H1 (cell line): ENCODE results near the gene PLCL1. TPM values are rescaled to one million over a fixed set of nuclear protein-coding genes. Genes with fewer than 3 reads are reported as not detected.

Experiments
- CTCF ChIA-PET: fragments of 300-600 bp; sonication (Branson Sonifier 250); formaldehyde crosslinking; loops from one replicate; lab custom pipeline; 2021; ENCODE audit not compliant: partially characterized antibody; lab: Charles Lee
- POLR2A ChIA-PET: fragments of 300-600 bp; sonication (Branson Sonifier 250); formaldehyde crosslinking; loops from one replicate; lab custom pipeline; 2021; ENCODE audit warnings: inconsistent platforms; ENCODE audit not compliant: partially characterized antibody; lab: Charles Lee
- DNase-seq, 2 experiments: peaks; one replicate each; pipeline versions ENCODE4 v3.0.0 to v3.0.0-alpha.2; 2010 to 2022; ENCODE audit warnings: low spot score in 2 of 2, low read depth in 1 of 2, mixed read lengths in 1 of 2
- FAIRE-seq: peaks from 2 replicates; lab custom pipeline; 2011; peaks lifted over from hg19 to GRCh38; lab: Jason Lieb, UNC
- H2AFZ ChIP-seq: 2 replicates; pipeline ENCODE4 v1.8.1; 2012; ENCODE audit warnings: low read length, inconsistent platforms
- H2AK5ac ChIP-seq: 2 replicates; pipeline ENCODE4 v1.6.1; 2013; ENCODE audit warnings: low read depth, low read length
- H2BK120ac ChIP-seq: replicated peaks from 2 replicates; pipeline ENCODE3; 2013; ENCODE audit warnings: low read depth, low read length, inconsistent platforms
- H2BK12ac ChIP-seq: 2 replicates; pipeline ENCODE4 v1.6.1; 2013; ENCODE audit warnings: low read depth, low read length
- H2BK15ac ChIP-seq: 2 replicates; pipeline ENCODE4 v1.6.1; 2013; ENCODE audit warnings: low read length
- H2BK20ac ChIP-seq: 2 replicates; pipeline ENCODE4 v1.6.1; 2013; ENCODE audit warnings: low read length
- H2BK5ac ChIP-seq: 2 replicates; pipeline ENCODE4 v1.6.1; 2013; ENCODE audit warnings: low read depth, low read length
- H3K14ac ChIP-seq: 2 replicates; pipeline ENCODE4 v1.6.1; 2013; ENCODE audit warnings: inconsistent platforms; ENCODE audit not compliant: insufficient read length
- H3K18ac ChIP-seq: 2 replicates; pipeline ENCODE4 v1.6.1; 2013; ENCODE audit warnings: low read length; ENCODE audit errors: extremely low read depth
- H3K23ac ChIP-seq: 2 replicates; pipeline ENCODE4 v1.6.1; 2013; ENCODE audit warnings: inconsistent platforms; ENCODE audit not compliant: insufficient read length
- H3K23me2 ChIP-seq: 2 replicates; pipeline ENCODE4 v1.6.1; 2013; ENCODE audit warnings: low read depth, low read length
- H3K27ac ChIP-seq: 2 replicates; pipeline ENCODE4 v1.6.1; 2011; ENCODE audit warnings: low read depth, low read length, inconsistent platforms
- H3K27me3 ChIP-seq, 4 experiments: replicated peaks in 1 of 4; 1 replicate in 1 of 4; 2 replicates in 3 of 4; pipeline versions ENCODE4 v1.6.1 to v1.8.1; 2011 to 2013; ENCODE audit warnings: low read length in 3 of 4, mild to moderate bottlenecking in 3 of 4, inconsistent platforms in 2 of 4, mixed read lengths in 2 of 4, moderate library complexity in 1 of 4; ENCODE audit not compliant: control insufficient read depth in 3 of 4, insufficient read depth in 3 of 4; ENCODE audit errors: extremely low read depth in 1 of 4
- H3K36me3 ChIP-seq, 4 experiments: 2 replicates each; pipeline versions ENCODE4 v1.6.1 to v1.8.1; 2011 to 2013; ENCODE audit warnings: mild to moderate bottlenecking in 4 of 4, low read length in 3 of 4, moderate library complexity in 2 of 4, control low read depth in 1 of 4, inconsistent platforms in 1 of 4; ENCODE audit not compliant: insufficient read depth in 4 of 4, control insufficient read depth in 2 of 4
- H3K4ac ChIP-seq: replicated peaks from 2 replicates; pipeline ENCODE3; 2013; ENCODE audit warnings: low read length, low read depth, mixed read lengths, inconsistent platforms; ENCODE audit not compliant: insufficient read length
- H3K4me1 ChIP-seq, 4 experiments: replicated peaks in 1 of 4; 1 replicate in 1 of 4; 2 replicates in 3 of 4; pipeline versions ENCODE4 v1.6.1 to v1.8.1; 2011 to 2013; ENCODE audit warnings: low read length in 3 of 4, inconsistent platforms in 2 of 4, mixed read lengths in 1 of 4; ENCODE audit not compliant: insufficient read depth in 4 of 4, control insufficient read depth in 3 of 4
- H3K4me2 ChIP-seq, 2 experiments: 2 replicates each; pipeline versions ENCODE4 v1.6.1 to v1.8.1; 2011 to 2013; ENCODE audit warnings: low read depth in 2 of 2, low read length in 2 of 2, control low read depth in 1 of 2, inconsistent platforms in 1 of 2, mild to moderate bottlenecking in 1 of 2; ENCODE audit not compliant: insufficient read depth in 1 of 2
- H3K4me3 ChIP-seq, 4 experiments: fragments of 200-600, 300-600 bp in 1 of 4; sonication (generic), shearing (Covaris generic), sonication (Bioruptor Twin) in 1 of 4; 2 replicates each; pipeline versions ENCODE4 v1.5.1 to v1.8.1; 2011 to 2016; ENCODE audit warnings: low read length in 4 of 4, low read depth in 3 of 4, control low read depth in 2 of 4, inconsistent platforms in 2 of 4, mild to moderate bottlenecking in 2 of 4, mixed read lengths in 1 of 4, moderate library complexity in 1 of 4; ENCODE audit not compliant: insufficient read depth in 2 of 4; ENCODE audit errors: extremely low read depth in 1 of 4
- H3K56ac ChIP-seq: replicated peaks from 2 replicates; pipeline ENCODE3; 2013; ENCODE audit warnings: low read depth, mild to moderate bottlenecking, mixed read lengths, low read length, inconsistent platforms; ENCODE audit not compliant: insufficient read length
- H3K79me1 ChIP-seq: 2 replicates; pipeline ENCODE4 v1.6.1; 2013; ENCODE audit warnings: low read depth, low read length, control low read depth
- H3K79me2 ChIP-seq, 2 experiments: 2 replicates each; pipeline versions ENCODE4 v1.6.1 to v1.8.1; 2012 to 2013; ENCODE audit warnings: low read length in 2 of 2, mild to moderate bottlenecking in 2 of 2, inconsistent platforms in 1 of 2; ENCODE audit not compliant: insufficient read depth in 2 of 2, control insufficient read depth in 1 of 2
- H3K9ac ChIP-seq, 4 experiments: replicated peaks in 1 of 4; 1 replicate in 1 of 4; 2 replicates in 3 of 4; pipeline versions ENCODE4 v1.6.1 to v1.8.1; 2011 to 2013; ENCODE audit warnings: low read depth in 3 of 4, low read length in 3 of 4, control low read depth in 2 of 4, mild to moderate bottlenecking in 2 of 4, moderate library complexity in 2 of 4, inconsistent platforms in 1 of 4; ENCODE audit errors: extremely low read depth in 1 of 4
- H3K9me3 ChIP-seq, 2 experiments: 2 replicates each; pipeline versions ENCODE4 v1.6.1 to v1.8.1; 2012 to 2013; ENCODE audit warnings: mild to moderate bottlenecking in 2 of 2, moderate library complexity in 2 of 2, control low read depth in 1 of 2, inconsistent platforms in 1 of 2, low read depth in 1 of 2, low read length in 1 of 2, mixed read lengths in 1 of 2; ENCODE audit not compliant: insufficient read depth in 2 of 2
- H4K20me1 ChIP-seq, 2 experiments: replicated peaks in 1 of 2; 2 replicates each; pipeline versions ENCODE3 to v1.8.1; 2011 to 2013; ENCODE audit warnings: inconsistent platforms in 2 of 2, low read length in 2 of 2, mild to moderate bottlenecking in 1 of 2; ENCODE audit not compliant: insufficient read depth in 2 of 2, control insufficient read depth in 1 of 2
- H4K5ac ChIP-seq: 2 replicates; pipeline ENCODE4 v1.6.1; 2013; ENCODE audit warnings: low read length, low read depth, mixed read lengths, inconsistent platforms; ENCODE audit not compliant: insufficient read length
- H4K8ac ChIP-seq: 2 replicates; pipeline ENCODE4 v1.8.0; 2013; ENCODE audit warnings: mild to moderate bottlenecking, moderate library complexity, low read length, inconsistent platforms; ENCODE audit not compliant: insufficient read depth; ENCODE audit errors: extremely low read depth
- H4K91ac ChIP-seq: replicated peaks from 2 replicates; pipeline ENCODE3; 2013; ENCODE audit warnings: low read length, mixed read lengths, inconsistent platforms; ENCODE audit not compliant: insufficient read length
- JUND ChIP-seq: IDR thresholded peaks from 2 replicates; pipeline ENCODE4 v1.6.1; 2011; ENCODE audit warnings: mild to moderate bottlenecking, improper control_type of control experiment, low read length
- WGBS, 2 experiments: shearing (Covaris generic) in 1 of 2; methylation state at CpG; one replicate each; pipeline versions ENCODE4 v1.1.6 to v1.1.7; 2013 to 2015; ENCODE audit warnings: low lambda C conversion rate in 2 of 2, mixed read lengths in 2 of 2, inconsistent platforms in 1 of 2, low coverage in 1 of 2, missing lambda C conversion rate in 1 of 2; ENCODE audit not compliant: insufficient replicate concordance in 2 of 2, insufficient coverage in 1 of 2, insufficient read length in 1 of 2; ENCODE audit errors: extremely low coverage in 1 of 2, missing lambda C conversion rate in 1 of 2; 5-methylcytosine and 5-hydroxymethylcytosine counted together
- polyA plus RNA-seq, 7 experiments: library from polyadenylated mRNA; depleted of rRNA in 3 of 7; stranded (reverse) in 5 of 7; unstranded in 2 of 7; fragments of >200 nt in 5 of 7; fragments of 200-250 nt in 2 of 7; gene quantifications; 1 replicate in 5 of 7; 2 replicates in 1 of 7; 4 replicates in 1 of 7; pipeline versions ENCODE4 v1.2.1 to v1.2.3, GENCODE V29; 2011 to 2013; ENCODE audit warnings: missing spikeins in 2 of 7, mixed read lengths in 2 of 7
- total RNA-seq: library from RNA; stranded (reverse); fragmentation: NEBNext Ultra II Directional; extraction: Animal tissue kit (Norgen Biotek cat#: 25700); gene quantifications from 2 replicates; pipeline ENCODE4 v1.2.1, GENCODE V29; 2021

PLCL1 gene
- total and polyA plus RNA-seq, 2 of the 8 experiments (the other 6 are each of a cell fraction or from before 2014, with no cell fraction given): not detected

DNA sequence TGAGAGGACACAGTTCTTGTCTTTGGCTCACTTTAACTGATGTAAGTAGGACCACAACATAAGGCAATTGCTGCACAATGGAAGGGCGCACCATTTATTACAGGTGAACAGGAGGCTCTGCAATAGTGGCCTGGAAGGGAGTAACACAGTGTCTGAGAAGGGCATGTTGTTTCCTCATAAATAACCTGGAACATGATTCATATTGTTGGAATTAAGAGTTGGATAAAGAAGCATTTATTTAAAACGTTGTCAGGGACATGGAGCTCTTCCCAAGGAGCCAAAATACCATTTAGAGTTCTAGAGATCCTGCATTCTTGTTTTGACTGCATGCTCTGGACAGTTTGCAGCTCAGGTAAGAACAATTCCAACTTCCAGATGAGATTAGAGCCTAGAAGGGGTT, 110.4 kb downstream of the PLCL1 start:
- Histone ChIP-seq H3K18ac (no peak overlapping the region), H3K27me3 (no peaks in the 10 kb centered on the region), H3K9ac (no peak overlapping the region), H3K4me1 (no peaks in the 10 kb centered on the region), H3K23me2 (no peaks in the 10 kb centered on the region), H3K23ac (no peak overlapping the region), H3K27ac (no peak overlapping the region), H3K36me3 (no peaks in the 10 kb centered on the region), H2AK5ac (no peak overlapping the region), H2BK12ac (no peak overlapping the region), H2BK15ac (no peak overlapping the region), H3K56ac (no peak overlapping the region), H2BK20ac (no peak overlapping the region), H3K4me2 (no peak overlapping the region), H3K79me2 (no peaks in the 10 kb centered on the region), H3K9me3 (no peaks in the 10 kb centered on the region), H3K4me3 (no peak overlapping the region), H2BK5ac (no peak overlapping the region), H3K4ac (no peak overlapping the region), H4K20me1 (no peaks in the 10 kb centered on the region), H2BK120ac (no peak overlapping the region), H4K8ac (no peak overlapping the region), H3K14ac (no peak overlapping the region)
- 97% methylated on average over 2 of the region's 2 CpGs; no CpG with 5 or more reads in 1 of the 2 experiments for WGBS, 2 experiments
- POLR2A ChIA-PET: no interaction called here
- DNase-seq: no peak
- CTCF ChIA-PET: interaction anchor here (2.1 kb wide), 1 partner anchor 10 kb away, joined by 4 read pairs; no protein-coding TSS in a partner anchor
- no peak for FAIRE-seq
- no peak for TF ChIP-seq JUND
- TF ChIP-seq, all 59 proteins: peak for 0
- Histone ChIP-seq H2AFZ (no peak overlapping the region), H3K79me1 (no peaks in the 10 kb centered on the region), H4K91ac (no peak overlapping the region), H4K5ac (no peak overlapping the region)
